ENCODE data around the gene CDKAL1. TPM values are rescaled to one million over a fixed set of nuclear protein-coding genes. Genes with fewer than 3 reads are reported as not detected.
"Not testable (repeated sequence)": the region's sequence is repeated elsewhere in the genome, so short reads cannot be mapped to it uniquely, and the experiment has no call there.

The CDKAL1 gene
- total RNA-seq, 1 donor from 2014 or later: 39.6 TPM

DNA sequence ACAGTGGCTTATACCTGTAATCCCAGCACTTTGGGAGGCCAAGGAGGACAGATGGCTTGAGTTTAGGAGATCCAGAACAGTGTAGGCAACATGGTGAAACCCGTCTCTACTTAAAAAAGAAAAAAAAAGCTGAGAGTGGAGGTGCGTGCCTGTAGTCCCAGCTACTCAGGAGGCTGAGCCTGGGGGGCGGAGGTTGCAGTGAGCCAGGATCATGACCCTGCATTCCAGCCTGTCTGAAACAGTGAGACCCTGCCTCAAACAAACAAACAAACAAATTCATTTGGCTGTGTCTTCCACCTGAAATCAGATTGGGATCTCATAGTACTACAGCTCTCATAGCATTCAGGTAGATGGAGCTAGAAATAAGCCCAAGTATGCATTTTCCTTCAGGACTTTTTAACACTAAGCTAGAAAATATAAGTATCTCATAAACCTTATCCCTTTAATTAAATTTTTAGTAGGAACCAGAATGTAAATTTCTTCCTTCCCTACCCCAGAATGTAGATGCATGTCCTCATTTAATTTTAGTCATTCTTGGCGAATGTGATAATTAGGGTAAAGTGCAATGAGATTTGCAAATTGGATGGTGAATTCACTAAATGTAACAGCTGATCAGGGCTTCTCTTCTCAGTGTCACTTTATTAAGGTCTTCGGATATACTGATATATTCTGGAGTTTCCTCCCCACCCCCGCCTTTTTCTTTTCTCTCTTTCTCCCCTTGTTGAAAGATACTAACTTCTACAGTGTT is 190.4 kb downstream of the CDKAL1 start:
- H3K4me3 Mint-ChIP-seq: no peak overlapping the region
- peak overlapping the region; percentile 3 for H3K27ac ChIP-seq
- H3K4me1 ChIP-seq: no peaks in the 10 kb centered on the region
- no peaks in the 10 kb centered on the region for H3K9me3 Mint-ChIP-seq
- no peaks in the 10 kb centered on the region for H3K27me3 ChIP-seq
- H2AFZ ChIP-seq (replicated peaks): no peak overlapping the region
- no peaks in the 10 kb centered on the region for H4K20me1 ChIP-seq (ENCODE audit: low read depth)
- no peaks in the 10 kb centered on the region for H3K79me2 ChIP-seq (ENCODE audit: low read depth)
- peaks cover 3% of the 10 kb centered on the region for H3K4me1 Mint-ChIP-seq
- H3K9ac ChIP-seq: no peak overlapping the region
- TF ChIP-seq, protein P1, sequence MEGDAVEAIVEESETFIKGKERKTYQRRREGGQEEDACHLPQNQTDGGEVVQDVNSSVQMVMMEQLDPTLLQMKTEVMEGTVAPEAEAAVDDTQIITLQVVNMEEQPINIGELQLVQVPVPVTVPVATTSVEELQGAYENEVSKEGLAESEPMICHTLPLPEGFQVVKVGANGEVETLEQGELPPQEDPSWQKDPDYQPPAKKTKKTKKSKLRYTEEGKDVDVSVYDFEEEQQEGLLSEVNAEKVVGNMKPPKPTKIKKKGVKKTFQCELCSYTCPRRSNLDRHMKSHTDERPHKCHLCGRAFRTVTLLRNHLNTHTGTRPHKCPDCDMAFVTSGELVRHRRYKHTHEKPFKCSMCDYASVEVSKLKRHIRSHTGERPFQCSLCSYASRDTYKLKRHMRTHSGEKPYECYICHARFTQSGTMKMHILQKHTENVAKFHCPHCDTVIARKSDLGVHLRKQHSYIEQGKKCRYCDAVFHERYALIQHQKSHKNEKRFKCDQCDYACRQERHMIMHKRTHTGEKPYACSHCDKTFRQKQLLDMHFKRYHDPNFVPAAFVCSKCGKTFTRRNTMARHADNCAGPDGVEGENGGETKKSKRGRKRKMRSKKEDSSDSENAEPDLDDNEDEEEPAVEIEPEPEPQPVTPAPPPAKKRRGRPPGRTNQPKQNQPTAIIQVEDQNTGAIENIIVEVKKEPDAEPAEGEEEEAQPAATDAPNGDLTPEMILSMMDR (IDR thresholded peaks at IDR 0.05): no peak
- no peak for TF ChIP-seq EZH2 (IDR thresholded peaks at IDR 0.05)
- no peak for TF ChIP-seq EZH2phosphoT487 (IDR thresholded peaks at IDR 0.05)
- no peaks in the 10 kb centered on the region for H3K9me3 ChIP-seq (ENCODE audit: low read depth)
- H3K36me3 Mint-ChIP-seq: peaks cover 5% of the 10 kb centered on the region
- no peaks in the 10 kb centered on the region for H3K36me3 ChIP-seq
- peaks cover 6% of the 10 kb centered on the region for H3K27me3 Mint-ChIP-seq (ENCODE audit: insufficient read depth, low read depth)
- H3K4me2 ChIP-seq: no peak overlapping the region
- no peak overlapping the region for H3K4me3 ChIP-seq
- DNase-seq (ENCODE audit: low spot score): peak; percentile 11
- no peak overlapping the region for H3K27ac Mint-ChIP-seq
- H3F3A ChIP-seq (ENCODE audit: low read depth): no peaks in the 10 kb centered on the region

GRCh38 chr6:20725235-20725634 is 191.0 kb downstream of the CDKAL1 start:
- H4K20me1 ChIP-seq (ENCODE audit: low read depth); H3K27ac ChIP-seq; H3K36me3 ChIP-seq; H3K4me1 ChIP-seq; H3F3A ChIP-seq (ENCODE audit: low read depth); H3K9me3 ChIP-seq (ENCODE audit: low read depth); H3K4me3 Mint-ChIP-seq; H3K4me1 Mint-ChIP-seq; H3K4me2 ChIP-seq; H3K27me3 ChIP-seq; DNase-seq (ENCODE audit: low spot score); H3K4me3 ChIP-seq; H3K27ac Mint-ChIP-seq; H3K79me2 ChIP-seq (ENCODE audit: low read depth); H3K36me3 Mint-ChIP-seq; H2AFZ ChIP-seq (replicated peaks); H3K9ac ChIP-seq; H3K9me3 Mint-ChIP-seq: not testable (repeated sequence)
- H3K27me3 Mint-ChIP-seq (ENCODE audit: insufficient read depth, low read depth): peaks cover 11% of the 10 kb centered on the region

GRCh38 chr6:20729086-20729485 is 194.8 kb downstream of the CDKAL1 start:
- Mint-ChIP-seq H3K4me3 (no peak overlapping the region), H3K27ac (no peak overlapping the region), H3K36me3 (peaks cover 3% of the 10 kb centered on the region), H3K27me3 (ENCODE audit: insufficient read depth, low read depth) (peaks cover 8% of the 10 kb centered on the region), H3K9me3 (no peaks in the 10 kb centered on the region), H3K4me1 (peaks cover 4% of the 10 kb centered on the region)
- Histone ChIP-seq H3K27me3 (no peaks in the 10 kb centered on the region), H3K79me2 (ENCODE audit: low read depth) (no peaks in the 10 kb centered on the region), H3K4me3 (no peak overlapping the region), H3K9ac (no peak overlapping the region), H3K4me1 (peaks cover 7% of the 10 kb centered on the region), H4K20me1 (ENCODE audit: low read depth) (no peaks in the 10 kb centered on the region), H2AFZ (replicated peaks) (no peak overlapping the region), H3K9me3 (ENCODE audit: low read depth) (no peaks in the 10 kb centered on the region), H3K36me3 (no peaks in the 10 kb centered on the region), H3K27ac (no peak overlapping the region), H3F3A (ENCODE audit: low read depth) (no peaks in the 10 kb centered on the region), H3K4me2 (no peak overlapping the region)
- TF ChIP-seq EZH2phosphoT487 (IDR thresholded peaks at IDR 0.05) (no peak), EZH2 (IDR thresholded peaks at IDR 0.05) (no peak)
- TF ChIP-seq, protein P1 (IDR thresholded peaks at IDR 0.05): no peak
- DNase-seq (ENCODE audit: low spot score): no peak

DNA sequence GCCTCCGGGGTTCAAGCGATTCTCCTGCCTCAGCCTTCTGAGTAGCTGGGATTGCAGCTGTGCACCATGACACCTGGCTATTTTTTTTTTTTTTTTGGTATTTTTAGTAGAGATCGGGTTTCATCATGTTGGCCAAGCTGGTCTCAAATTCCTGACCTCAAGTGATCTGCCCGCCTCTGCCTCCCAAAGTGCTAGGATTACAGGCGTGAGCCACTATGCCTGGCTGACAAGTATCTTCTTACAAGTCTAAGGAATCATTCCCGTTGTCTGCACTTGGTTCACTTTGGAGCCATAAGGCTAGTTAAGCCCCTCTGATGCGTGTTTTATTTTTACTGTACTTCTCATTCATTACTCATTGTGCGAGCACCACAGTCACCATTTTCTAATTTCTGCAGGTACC is 198.1 kb downstream of the CDKAL1 start:
- H3K9ac ChIP-seq; H3K4me1 Mint-ChIP-seq; H3K36me3 ChIP-seq; H3F3A ChIP-seq (ENCODE audit: low read depth); H3K9me3 ChIP-seq (ENCODE audit: low read depth); H3K4me1 ChIP-seq; H4K20me1 ChIP-seq (ENCODE audit: low read depth); H3K36me3 Mint-ChIP-seq; H3K27ac ChIP-seq; H3K9me3 Mint-ChIP-seq; H3K27ac Mint-ChIP-seq; DNase-seq (ENCODE audit: low spot score); H2AFZ ChIP-seq (replicated peaks); H3K27me3 Mint-ChIP-seq (ENCODE audit: insufficient read depth, low read depth); H3K4me3 Mint-ChIP-seq; H3K79me2 ChIP-seq (ENCODE audit: low read depth); H3K27me3 ChIP-seq; H3K4me2 ChIP-seq; H3K4me3 ChIP-seq: not testable (repeated sequence)

Measured in neural progenitor cell (in vitro differentiated cells).